ENCODE measurements around the gene ZNF260.

GRCh38 chr19:36527341-36527740 lies 730 bp downstream of the ZNF260 start:
- no peak for TF ChIP-seq CTCF (conservative IDR thresholded peaks at IDR 0.05; ENCODE audit: low read depth, low read length)
- no peak for TF ChIP-seq POLR2A (IDR thresholded peaks at IDR 0.05; ENCODE audit: low read depth, low read length)
- no peak for TF ChIP-seq RFX5 (IDR thresholded peaks at IDR 0.05; ENCODE audit: low read depth, low read length)
- TF ChIP-seq CEBPB (IDR thresholded peaks at IDR 0.05; ENCODE audit: low read depth, low read length), result no peak
- no peak for TF ChIP-seq USF2 (IDR thresholded peaks at IDR 0.05; ENCODE audit: low read depth, low read length)
- no peak for TF ChIP-seq RCOR1 (IDR thresholded peaks at IDR 0.05; ENCODE audit: insufficient replicate concordance, low read length)
- no peak for TF ChIP-seq MXI1 (IDR thresholded peaks at IDR 0.05; ENCODE audit: borderline replicate concordance, low read depth, low read length)
- no peak for TF ChIP-seq RAD21 (IDR thresholded peaks at IDR 0.05; ENCODE audit: low read length)
